HG03045 (cell line): ENCODE measurements around the gene C1S.
"Not testable (repeated sequence)": the region's sequence is repeated elsewhere in the genome, so short reads cannot be mapped to it uniquely, and the experiment has no call there.

Experiments
- ATAC-seq: cut with Tn5 transposase; IDR thresholded peaks from one replicate; pipeline ENCODE4 v1.9.1; 2021; ENCODE audit warnings: mild to moderate bottlenecking, moderate library complexity; ENCODE audit not compliant: unreplicated experiment

C1S gene

DNA sequence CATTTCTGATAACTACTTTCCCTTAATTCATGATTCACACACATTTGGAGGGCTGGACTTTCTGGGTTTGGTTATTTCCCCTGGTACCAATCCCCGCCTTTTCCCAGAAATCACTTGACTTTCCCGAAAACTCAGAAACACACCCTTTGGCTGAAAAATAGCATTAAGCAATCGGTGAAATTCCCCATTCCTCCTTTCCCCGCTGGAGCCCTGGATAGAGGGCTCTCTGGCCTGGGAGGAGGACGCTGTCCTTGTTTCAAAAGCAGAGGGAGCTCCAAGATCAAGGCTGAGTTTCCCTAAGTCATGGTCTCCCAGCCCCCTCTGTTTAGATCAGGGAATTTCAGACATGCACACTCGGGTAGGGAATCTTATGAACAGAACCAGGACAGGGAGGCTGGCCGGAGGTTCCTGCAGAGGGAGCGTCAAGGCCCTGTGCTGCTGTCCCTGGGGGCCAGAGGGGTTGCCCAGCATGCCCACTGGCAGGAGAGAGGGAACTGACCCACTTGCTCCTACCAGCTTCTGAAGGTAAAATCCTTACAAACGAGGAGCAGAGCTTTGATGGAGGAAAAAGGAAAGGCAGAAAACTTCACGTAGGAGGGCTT is at the start of gene C1S:
C1S (plus strand) TSS at position 366 of the 602 bp plus-strand sequence. CDS start 1,195 bp downstream, outside the sequence.
- ATAC-seq, result no peak

DNA sequence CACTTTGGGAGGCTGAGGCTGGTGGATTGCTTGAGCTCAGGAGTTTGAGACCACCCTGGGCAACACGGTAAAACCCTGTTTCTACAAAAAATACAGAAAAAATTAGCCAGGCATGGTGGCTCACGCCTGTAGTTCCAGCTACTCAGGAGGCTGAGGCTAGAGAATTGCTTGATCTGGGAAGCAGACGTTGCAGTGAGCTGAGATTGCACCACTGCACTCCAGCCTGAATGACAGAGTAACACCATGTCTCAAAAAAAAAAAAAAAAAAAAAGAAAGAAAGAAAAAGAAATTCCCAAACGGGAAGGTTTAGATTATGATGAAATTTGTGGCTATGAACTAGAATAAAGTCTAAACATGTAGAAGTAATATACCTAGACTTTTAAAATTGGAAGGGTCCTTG is 49.1 kb upstream of the C1S start:
- ATAC-seq, result not testable (repeated sequence)

DNA sequence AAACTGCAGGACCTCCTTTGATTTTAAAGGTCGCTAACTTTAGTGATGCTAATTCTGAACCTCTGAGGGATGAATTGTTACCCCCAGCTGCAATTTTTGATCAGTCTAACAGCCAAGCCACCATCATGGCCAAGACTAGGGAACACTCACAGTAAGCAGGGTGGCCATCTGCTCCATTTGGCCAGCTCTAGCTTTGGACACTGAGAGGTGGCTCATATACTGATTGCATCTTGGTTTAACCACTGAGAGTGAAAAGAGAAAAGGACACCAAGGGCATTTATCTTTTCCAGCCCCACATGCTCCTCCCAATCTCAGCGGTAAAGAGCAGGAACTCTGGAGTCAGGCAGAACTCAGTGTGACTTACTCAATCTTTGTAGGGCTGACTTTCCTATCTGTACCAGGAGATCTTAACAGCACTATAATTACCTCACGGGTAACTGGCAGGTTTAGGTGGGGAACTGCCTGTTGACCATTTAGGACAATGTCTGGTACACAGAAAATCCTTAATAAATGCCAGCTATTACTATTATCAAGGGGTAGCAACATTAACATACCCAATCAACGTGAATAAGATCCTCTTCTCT is 48.4 kb upstream of the C1S start:
- no peak for ATAC-seq

DNA sequence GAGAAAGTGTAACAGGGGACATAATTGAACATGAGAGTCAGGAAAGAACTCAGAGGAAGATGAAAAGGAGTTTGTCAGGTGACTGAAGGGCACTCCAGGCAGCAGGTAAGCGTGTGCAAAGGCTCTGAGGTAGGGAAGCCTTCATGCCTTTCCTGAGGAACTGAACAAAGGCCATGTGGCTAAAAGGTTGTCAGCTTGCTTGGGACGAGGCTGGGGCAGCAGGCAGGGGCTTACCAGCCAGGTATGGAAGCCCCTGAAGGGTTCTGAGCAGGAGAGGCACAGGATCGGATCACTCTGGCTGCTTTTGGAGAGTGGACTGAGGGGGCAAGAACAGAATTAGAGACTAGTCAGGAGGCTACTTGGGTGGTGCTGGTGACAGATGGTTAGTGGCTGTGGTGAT is 47.4 kb upstream of the C1S start:
- no peak for ATAC-seq

DNA sequence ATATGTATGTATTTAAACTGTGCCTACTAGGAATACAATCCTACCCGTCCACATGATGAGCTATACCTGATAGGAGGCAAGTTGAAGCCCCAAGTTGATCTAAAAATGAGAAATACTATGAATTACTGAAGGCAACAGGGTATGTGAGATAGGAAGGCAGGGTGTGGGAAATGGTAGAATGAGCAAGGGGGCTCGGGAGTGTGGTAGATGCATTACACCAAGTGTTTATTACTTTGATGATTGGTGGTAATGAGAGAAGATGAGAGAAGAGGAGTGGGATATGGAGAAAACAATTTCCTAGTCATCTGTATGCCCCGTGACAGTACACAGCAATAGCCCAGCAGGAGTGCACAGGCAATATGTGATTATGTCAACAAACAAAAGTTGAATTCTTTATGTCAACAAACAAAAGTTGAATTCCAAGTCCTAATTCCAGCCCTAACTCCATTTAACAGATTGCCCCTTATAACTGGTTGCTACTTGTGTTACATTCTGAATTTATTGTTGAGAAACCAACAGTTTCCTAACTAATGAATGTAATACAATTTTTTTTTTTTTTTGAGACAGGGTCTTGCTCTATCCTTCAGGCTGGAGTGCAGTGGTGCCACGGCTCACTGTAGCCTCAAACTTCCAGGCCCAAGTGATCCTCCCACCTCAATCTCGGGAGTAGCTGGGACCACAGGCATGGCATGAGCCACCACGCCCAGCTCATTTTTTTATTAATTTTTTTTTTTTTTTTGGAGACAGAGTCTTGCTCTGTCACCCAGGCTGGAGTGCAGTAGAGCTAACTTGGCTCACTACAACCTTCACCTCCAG is 44.8 kb upstream of the C1S start:
- no peak for ATAC-seq

DNA sequence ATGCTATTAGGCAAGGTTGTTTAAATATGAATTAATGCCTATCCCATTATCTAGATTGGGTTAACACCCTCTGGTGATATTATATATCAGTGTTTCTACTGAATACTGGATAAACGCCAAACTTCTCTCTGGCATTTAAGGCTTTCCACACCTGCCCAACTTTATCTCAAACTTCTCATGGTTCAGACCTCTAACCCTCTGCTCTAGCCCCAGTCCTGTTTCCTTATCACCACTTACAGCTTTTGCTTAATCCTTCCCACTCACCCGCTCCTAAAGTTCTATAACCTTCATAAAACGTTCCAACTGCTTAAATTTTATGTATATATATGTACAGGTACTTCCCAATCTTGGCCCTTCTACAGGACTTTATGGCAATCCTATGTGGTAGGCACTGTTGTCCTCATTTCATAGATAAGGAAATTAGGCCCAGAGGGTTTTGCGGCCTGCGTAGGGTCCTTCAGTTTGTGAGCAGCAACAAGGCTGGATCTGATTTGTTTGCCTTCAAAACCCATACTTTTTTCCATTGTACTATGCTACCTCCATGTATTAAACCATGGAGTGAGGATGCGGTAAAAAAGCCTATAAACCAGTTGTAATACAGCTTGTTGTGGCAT is 43.5 kb upstream of the C1S start:
- ATAC-seq, result no peak

DNA sequence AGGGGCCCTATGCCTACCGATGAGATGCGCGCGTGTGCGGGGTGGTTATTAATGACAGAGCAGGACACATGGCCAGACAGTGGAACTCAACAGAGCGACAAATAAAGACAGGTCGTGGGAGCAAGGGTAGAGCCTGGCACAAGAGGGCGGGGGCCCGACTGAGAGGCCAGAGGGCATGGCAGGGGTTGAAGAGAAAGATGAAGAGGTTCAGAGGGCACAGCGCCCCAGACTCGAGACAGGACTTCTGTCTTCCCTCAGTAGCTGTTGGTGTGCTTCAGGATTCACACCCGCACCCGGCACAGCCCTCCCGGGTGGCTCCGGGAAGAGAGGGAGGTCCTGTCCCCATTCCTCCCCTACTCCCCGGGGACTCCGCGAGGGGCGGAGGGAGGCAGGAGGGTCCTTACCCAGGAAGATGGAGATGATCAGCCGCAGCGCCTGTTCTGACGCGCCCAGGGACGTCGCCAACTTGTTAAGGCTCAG is 42.6 kb upstream of the C1S start:
- no peak for ATAC-seq

DNA sequence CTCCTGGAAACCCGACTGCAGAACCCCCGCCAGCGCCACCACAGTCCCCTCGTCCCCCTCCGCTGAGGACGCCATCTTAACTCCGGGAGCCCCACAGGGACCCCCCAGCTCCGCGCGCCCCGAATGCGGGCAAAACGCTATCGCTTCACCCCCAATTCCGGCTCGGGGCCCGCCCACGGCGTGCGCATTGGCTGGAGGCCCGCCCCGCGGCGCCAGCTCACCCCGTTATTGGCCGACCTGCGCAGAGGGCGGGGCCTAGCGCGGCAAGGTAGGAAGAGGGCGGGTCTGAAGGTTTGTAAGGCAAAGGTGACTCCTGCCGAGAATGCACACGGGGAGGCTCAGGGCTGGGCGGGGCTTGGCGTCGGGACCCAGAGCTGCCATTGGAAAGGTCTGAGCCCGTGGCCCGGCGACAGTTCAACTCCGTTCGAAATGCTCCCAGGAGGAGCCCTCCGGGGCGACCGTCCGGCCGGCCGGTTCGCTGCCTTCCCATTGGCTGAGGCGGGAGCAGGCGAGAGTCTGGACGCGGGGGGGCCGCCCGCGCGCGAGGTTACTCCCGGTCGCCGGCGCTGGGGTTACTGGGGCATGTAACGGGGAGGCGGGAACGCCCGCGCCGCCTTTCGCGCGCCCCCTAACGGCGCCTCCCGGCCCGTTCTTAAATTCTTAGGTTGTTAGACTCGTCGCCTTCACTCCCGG is 42.0 kb upstream of the C1S start, which contains the start of gene LPCAT3:
LPCAT3 (minus strand) TSS at position 127 of the 693 bp plus-strand sequence; CDS start at position 75, 52 bp downstream.
- ATAC-seq, result peak; percentile 97

DNA sequence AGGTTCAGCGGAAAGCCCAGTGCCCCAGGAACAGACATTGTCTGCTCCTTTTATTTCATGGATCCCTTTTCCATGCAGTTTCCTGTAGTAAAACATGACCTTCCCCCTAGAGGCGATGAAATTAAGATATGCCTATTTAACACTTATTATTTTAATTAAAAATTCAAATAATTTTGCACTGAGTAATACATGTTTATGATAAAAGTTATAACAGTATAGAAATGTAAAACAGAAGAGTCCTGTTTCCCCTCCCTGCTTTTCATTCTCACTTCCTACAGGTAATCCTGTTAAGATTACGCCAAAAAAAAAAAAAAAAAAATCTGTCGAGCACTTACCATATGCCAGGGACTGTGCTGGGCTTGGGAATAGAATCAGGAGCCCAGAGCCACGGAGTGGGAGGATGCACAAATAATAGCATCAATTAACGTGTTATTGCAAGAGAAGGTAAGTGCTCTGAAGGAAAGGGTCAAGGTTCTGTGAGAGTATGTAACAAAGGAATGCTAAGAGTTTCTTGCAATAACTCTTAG is 41.4 kb upstream of the C1S start:
- no peak for ATAC-seq

DNA sequence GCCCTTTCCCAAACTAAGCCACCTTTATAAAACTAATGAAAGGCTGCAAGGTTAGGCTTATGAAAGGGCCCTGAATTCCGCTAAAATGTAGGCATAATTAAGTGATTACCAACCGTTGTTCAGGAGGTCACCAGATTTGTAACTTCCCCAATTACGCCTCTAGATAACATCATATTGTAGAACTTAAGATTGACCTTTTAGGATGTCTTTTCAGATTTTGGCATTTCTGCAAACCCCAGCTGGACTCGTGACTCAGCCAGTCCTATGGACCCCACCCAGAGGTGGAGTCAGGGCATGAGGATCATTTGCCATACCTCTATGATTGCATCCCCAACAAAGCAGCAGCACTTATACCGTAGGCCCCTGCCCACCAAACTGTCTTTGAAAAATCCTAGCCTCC is 38.6 kb upstream of the C1S start:
- ATAC-seq, result no peak

DNA sequence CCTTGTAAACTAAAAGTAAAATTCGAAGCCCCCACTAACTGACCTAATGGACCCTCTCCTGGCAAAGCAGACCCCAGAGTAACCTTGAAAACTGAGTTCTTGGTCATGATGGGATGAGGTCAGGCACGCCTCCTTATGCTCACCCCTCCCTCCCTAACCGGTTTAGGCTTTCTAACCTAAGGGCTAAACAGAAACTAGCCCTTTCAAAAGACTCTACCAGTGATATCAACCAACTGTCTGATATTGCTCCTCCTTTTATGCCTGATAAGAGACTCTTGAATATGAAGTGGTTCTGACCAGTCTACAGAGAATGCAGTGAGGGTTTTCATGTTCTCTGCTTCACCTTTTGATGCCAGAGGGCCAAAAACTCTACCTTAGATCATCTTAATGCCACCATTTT is 37.4 kb upstream of the C1S start:
- ATAC-seq, result no peak

DNA sequence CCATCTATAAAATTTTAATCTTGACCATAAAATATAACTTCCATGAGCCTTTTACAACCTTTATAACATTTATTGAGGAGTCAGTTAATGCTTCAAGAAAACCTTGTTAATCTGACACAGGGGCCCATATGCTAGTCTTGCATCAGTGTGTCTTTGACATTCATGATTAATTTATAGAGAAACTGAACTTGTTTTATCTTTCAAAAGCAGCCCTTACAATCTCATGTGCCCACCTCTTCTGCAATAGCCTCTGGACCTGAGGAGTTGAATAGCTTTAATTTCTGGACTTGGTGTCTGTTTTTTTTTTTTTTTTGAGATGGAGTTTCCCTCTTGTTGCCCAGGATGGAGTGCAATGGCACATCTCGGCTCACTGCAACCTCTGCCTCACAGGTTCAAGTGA is 33.7 kb upstream of the C1S start:
- ATAC-seq, result no peak

DNA sequence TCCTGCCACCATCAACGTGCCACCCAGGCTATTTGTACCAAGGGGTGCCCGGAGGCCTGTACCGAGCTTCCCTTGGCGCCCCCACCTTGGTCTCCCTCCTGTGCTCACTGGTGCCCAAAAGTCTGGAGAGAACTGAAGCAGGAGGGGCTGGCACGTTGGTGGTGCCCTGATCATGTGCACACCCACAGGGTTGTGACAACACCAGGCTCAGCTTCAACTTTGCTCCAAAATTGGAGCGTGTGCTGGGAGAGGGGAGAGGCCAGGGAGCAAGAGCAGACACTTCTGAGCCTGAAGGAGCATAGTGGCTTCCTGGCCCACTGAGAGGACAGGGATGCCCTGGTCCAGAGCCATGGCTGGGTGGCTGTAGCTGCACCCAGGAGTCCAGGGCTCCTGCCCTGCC is 29.2 kb upstream of the C1S start:
- no peak for ATAC-seq

DNA sequence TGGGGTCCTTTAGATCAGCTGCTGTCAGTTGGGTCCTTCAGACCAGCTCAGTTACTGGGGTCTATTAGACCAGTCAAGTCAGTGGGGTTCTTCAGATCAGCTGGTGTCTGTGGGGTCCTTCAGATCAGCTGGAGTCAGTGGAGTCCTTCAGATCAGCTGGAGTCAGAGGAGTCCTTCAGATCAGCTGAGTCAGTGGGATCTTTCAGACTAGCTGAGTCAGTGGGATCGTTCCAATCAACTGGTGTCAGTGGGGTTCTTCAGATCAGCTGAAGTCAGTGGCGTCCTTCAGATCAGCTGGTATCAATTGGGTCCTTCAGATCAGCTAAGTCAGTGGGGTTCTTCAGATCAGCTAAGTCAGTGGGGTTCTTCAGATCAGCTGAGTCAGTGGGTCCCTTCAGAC is 27.5 kb upstream of the C1S start:
- ATAC-seq, result no peak

DNA sequence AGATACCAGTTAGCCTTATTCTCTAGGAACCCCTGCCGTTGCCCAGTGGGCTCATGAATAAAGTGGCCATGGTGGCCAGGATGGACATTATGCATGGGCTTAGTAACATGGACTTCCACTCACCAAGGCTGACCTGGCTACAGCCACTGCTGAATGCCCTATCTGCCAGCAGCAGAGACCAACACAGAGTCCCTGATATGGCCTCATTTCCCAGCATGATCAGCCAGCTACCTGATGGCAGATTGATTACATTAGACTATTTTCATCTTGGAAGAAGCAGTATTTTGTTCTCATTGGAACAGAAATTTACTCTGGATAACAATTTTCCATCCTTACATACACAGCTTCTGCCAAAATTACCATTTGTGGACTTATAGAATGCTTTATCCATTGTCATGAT is 26.1 kb upstream of the C1S start:
- ATAC-seq, result no peak

DNA sequence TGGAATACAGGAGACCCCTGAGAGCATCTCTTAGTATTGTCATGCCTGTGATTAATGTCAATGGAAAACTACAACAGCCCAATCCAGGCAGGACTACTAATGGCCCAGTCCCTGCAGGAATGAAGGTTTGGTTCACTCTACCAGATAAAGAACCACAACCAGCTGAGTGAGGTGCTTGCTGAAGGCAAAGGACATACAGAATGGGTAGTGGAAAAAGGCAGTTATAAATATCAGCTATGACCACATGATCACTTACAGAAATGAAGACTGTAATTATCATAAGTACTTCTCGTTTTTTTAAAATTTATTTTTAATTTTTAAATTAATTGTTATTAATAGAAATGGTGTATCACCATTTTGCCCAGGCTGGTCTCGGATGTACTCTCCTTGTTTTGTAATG is 25.1 kb upstream of the C1S start:
- ATAC-seq, result no peak

DNA sequence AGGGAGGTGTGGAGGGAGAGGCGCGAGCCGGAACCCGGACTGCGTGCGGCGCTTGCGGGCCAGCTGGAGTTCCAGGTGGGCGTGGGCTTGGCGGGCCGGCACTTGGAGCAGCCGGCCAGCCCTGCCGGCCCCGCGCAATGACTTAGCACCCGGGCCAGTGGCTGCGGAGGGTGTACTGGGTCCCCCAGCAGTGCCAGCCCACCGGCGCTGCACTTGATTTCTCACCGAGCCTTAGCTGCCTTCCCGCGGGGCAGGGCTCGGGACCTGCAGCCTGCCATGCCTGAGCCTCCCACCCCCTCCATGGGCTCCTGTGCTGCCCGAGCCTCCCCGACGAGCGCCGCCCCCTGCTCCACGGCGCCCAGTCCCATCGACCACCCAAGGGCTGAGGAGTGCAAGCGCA is 23.1 kb upstream of the C1S start:
- ATAC-seq, result not testable (repeated sequence)

DNA sequence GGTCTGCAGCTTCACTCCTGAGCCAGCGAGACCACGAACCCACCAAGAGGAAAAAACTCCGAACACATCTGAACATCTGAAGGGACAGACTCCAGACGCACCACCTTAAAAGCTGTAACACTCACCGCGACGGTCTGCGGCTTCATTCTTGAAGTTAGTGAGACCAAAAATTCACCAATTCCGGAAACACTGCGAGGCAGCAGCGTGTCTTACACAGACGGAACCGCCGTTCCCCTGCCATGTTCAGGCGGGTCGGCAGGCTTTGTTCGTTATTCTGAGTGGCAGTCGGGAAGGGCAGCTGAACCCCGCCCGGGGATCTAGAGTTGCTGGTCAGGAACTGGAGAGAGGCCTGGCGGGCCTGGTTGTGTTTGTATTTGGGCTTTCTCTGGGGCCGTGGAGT is 21.9 kb upstream of the C1S start:
- no peak for ATAC-seq

DNA sequence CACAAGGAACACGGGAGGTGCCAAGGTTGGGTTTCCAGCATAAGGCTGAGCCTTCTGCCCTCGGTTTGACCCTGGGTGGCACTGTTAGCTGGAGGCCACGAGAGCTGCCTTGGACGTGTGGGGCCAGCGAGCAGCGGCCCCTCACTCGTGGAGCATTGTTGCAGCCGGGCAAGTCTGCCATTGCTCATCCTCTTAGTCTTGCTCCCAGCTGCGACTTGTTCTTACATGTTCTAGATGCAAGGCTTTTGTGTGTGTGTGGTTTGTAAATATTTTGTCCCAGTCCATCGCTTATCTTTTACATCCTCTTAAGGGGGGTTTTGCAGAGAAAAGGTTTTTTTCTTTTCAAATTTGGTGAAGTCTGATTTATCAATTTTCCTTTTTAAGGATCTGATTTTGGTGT is 21.1 kb upstream of the C1S start:
- no peak for ATAC-seq

DNA sequence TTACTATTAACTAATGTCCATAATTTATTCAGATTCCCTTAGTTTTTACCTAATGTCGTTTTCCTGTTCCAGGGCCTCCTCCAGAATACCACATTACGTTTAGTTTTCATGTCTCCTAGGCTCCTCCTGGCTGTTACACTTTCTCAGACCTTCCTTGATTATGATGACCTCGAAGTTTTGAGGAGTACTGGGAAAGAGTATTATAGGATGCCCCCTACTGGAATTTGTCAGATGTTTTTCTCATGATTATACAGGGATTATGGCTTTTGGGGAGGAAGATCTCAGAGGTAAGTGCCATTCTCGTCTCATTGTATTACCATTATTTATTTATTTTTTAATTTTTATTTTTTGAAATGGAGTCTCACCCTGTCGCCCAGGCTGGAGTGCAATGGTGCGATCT is 17.7 kb upstream of the C1S start:
- ATAC-seq, result no peak

DNA sequence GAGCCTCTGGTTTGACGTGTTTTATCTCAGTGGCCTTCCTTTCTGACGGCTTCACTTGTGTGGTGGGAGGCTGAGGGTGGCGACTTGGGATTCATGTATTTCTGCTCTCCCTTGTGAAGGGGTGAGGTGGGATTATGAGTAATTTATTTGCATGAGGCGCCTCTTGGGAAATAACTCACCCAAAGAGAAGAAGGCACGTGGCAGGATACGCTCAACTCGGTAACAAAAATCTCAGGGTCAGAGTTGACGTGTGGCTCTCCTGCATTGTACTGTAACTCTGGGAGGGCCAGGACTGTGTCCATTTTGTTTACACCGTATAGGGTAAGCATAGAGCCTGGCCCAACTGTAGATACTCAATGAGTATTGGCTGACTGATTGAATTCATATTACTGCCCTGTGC is 14.6 kb upstream of the C1S start:
- no peak for ATAC-seq
